C1 segment of cervical spinal cord (tissue), 14 donors: Measurements from ENCODE around the gene CIAPIN1.

Source experiments
- DNase-seq, 14 donors: peaks; one replicate each; lab custom pipeline; 2025; lab: John Stamatoyannopoulos, UW

Gene CIAPIN1

GRCh38 chr16:57447186-57447962 is at the start of gene CIAPIN1, which contains the start of gene COQ9:
CIAPIN1 (minus strand) TSS chr16:57447385; CDS start chr16:57440928, 6,457 bp downstream.
COQ9 (plus strand) TSS chr16:57447479; CDS start chr16:57447506, 27 bp downstream.
- DNase-seq = peak; percentile 20 to 87 (median 82)

GRCh38 chr16:57493767-57494166 is 46.6 kb upstream of the CIAPIN1 start:
- DNase-seq = no peak

GRCh38 chr16:57489229-57489628 is 42.0 kb upstream of the CIAPIN1 start:
- no peak for DNase-seq

GRCh38 chr16:57486858-57487834 is 40.0 kb upstream of the CIAPIN1 start:
- DNase-seq = no peak

- peak in 7 of 14 donors; percentile 21 to 71 (median 39) for DNase-seq
Observed at GRCh38 chr16:57485916-57486857, 39.0 kb upstream of the CIAPIN1 start, which contains the start of gene DOK4. DOK4 (minus strand) TSS chr16:57486493; CDS start chr16:57479507, 6,986 bp downstream.

- peak in 1 of 14 donors; percentile 45 for DNase-seq
Observed at GRCh38 chr16:57485091-57485915, 38.1 kb upstream of the CIAPIN1 start.

- DNase-seq = no peak
Observed at GRCh38 chr16:57484515-57485005, 37.4 kb upstream of the CIAPIN1 start.

GRCh38 chr16:57483725-57484514 is 36.7 kb upstream of the CIAPIN1 start:
- DNase-seq = peak in 2 of 14 donors; percentile 37 to 84

- DNase-seq = no peak
Observed at GRCh38 chr16:57482845-57483545, 35.8 kb upstream of the CIAPIN1 start.

- DNase-seq = no peak
Observed at GRCh38 chr16:57481421-57481820, 34.2 kb upstream of the CIAPIN1 start.

- DNase-seq = peak in 1 of 14 donors; percentile 71
Observed at GRCh38 chr16:57480754-57481230, 33.6 kb upstream of the CIAPIN1 start.

- no peak for DNase-seq
Observed at GRCh38 chr16:57479976-57480753, 33.0 kb upstream of the CIAPIN1 start.

- DNase-seq = peak in 1 of 14 donors; percentile 60
Observed at GRCh38 chr16:57479205-57479975, 32.2 kb upstream of the CIAPIN1 start.

- DNase-seq = no peak
Observed at GRCh38 chr16:57478396-57479204, 31.4 kb upstream of the CIAPIN1 start.

- no peak for DNase-seq
Observed at GRCh38 chr16:57477531-57478202, 30.5 kb upstream of the CIAPIN1 start.
